Omental fat pad (tissue), 4 donors: ENCODE measurements around the gene KRT77. TPM values are rescaled to one million over a fixed set of nuclear protein-coding genes. Genes with fewer than 3 reads are reported as not detected.

Experiments
- ATAC-seq: fragments of 150-250 bp; one replicate; pipeline ENCODE4 v1.9.1; 2016; ENCODE audit warnings: mild to moderate bottlenecking, moderate library complexity; ENCODE audit not compliant: low FRiP score
- DNase-seq: peaks from one replicate; pipeline ENCODE4 v3.0.0-alpha.2; 2019; ENCODE audit warnings: low spot score
- total RNA-seq, 4 donors: library from RNA; depleted of rRNA; stranded (reverse); fragments of >200 nt; gene quantifications; one replicate each; pipeline ENCODE4 v1.1.0, GENCODE V29; 2016
- TF ChIP-seq, protein P1 (sequence below), 3 donors: fragments of 450-650 bp; IDR thresholded peaks; one replicate each; pipeline ENCODE4 v1.5.1; 2016 to 2017; ENCODE audit warnings: antibody characterized with exemption in 3 of 3, mild to moderate bottlenecking in 3 of 3, moderate library complexity in 2 of 3

Gene KRT77
- total RNA-seq, 4 donors from 2014 or later: not detected

DNA sequence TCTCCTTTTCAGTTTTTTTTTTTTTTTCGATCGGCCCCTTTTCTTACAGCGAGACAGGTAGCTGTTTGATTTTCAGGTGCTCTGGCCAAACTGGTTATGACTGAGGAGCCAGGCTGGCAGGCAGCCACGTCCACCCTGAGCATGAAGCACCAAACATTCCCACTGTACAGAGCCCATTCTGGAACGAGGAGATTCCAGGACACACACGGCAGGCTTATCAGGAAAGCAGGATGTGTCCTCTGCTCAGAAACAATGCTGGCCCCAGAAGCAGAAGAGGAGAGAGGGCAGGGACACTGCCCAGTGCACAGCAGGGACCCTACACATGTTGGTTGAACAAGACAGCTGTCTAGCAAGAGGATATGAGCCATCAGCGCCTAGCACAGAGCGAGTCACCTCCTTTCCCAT lies 47.6 kb downstream of the KRT77 start:
- ATAC-seq: no peak
- TF ChIP-seq, protein P1, sequence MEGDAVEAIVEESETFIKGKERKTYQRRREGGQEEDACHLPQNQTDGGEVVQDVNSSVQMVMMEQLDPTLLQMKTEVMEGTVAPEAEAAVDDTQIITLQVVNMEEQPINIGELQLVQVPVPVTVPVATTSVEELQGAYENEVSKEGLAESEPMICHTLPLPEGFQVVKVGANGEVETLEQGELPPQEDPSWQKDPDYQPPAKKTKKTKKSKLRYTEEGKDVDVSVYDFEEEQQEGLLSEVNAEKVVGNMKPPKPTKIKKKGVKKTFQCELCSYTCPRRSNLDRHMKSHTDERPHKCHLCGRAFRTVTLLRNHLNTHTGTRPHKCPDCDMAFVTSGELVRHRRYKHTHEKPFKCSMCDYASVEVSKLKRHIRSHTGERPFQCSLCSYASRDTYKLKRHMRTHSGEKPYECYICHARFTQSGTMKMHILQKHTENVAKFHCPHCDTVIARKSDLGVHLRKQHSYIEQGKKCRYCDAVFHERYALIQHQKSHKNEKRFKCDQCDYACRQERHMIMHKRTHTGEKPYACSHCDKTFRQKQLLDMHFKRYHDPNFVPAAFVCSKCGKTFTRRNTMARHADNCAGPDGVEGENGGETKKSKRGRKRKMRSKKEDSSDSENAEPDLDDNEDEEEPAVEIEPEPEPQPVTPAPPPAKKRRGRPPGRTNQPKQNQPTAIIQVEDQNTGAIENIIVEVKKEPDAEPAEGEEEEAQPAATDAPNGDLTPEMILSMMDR (IDR thresholded peaks at IDR 0.05): no peak
- no peak for DNase-seq

DNA sequence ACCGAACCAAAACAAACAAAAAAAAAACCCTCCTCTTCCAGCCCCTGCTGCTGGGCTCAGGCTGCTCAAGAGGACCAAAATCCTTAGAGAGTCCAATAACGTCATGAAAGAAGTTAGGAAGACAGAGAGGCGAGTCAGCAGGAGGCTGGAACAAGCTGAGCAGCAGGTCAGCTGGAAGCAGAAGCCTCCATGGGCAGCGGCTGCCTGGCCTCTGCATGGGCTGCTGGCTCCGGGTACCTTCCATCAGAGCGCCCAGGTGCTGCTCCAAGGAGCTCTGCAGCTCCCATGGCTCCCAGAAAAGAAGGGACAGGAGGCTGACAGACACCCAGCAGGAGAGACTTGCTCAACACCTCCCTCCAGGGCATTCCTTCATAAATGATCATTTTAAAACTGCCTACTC lies 48.1 kb downstream of the KRT77 start:
- DNase-seq: no peak
- TF ChIP-seq, protein P1 (IDR thresholded peaks at IDR 0.05): no peak
- ATAC-seq: no peak

DNA sequence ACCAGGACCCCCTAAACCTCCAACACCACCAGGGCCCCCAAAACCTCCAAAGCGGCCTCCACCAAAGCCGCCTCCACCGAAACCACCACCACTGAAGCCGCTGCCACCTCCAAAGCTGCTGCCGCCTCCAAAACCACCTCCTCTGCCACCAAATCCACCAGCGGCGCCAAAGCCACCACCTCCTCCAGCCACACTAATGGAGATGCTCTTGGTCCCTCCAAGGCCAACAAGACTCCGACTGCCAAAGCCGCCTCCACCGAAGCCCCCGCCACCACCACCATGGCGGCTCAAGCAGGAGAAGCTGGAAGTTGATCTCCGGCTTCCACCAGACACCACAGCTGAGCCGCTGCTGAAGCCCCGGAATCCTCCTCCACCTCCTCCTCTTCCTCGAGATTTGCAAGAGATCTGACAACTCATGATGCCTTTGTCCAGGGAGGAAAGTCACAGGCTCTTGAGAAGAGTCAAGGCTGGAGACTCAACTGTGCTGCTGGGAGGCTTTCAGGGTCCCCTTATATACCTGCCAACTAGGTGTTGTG lies 51.5 kb downstream of the KRT77 start, which contains the start of gene KRT2:
KRT2 (minus strand) TSS at position 486 of the 536 bp plus-strand sequence; CDS start at position 417, 69 bp downstream.
- DNase-seq (no peak), ATAC-seq (no peak)
- TF ChIP-seq, protein P1 (IDR thresholded peaks at IDR 0.05): no peak

DNA sequence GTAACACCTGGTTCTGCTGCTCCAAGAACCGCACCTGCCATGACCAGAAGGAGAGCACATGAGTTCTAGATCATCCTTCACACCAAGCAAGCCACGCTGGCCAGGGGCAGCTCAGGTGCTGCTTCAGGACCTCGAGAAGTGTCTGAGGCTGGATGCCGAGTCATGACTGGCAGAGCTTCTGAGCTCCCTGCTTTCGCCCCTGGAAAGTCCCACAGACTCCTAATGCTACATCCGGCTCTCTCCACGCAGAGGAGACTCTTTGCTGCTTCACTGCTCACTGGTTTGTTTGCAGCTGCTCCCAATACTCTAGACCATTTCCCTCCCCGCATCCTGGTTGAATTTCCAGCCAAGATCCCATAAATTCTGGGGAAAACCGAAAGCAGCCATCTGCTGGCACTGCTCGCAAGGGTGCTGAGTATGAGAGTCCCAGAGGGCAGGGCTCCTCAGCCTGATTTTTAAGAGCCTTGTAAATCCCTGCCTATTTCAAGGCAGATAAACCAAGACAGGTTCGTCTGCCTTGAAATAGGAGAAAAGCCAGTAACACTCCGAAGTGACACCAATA lies 52.7 kb downstream of the KRT77 start:
- ATAC-seq: no peak
- DNase-seq: no peak

DNA sequence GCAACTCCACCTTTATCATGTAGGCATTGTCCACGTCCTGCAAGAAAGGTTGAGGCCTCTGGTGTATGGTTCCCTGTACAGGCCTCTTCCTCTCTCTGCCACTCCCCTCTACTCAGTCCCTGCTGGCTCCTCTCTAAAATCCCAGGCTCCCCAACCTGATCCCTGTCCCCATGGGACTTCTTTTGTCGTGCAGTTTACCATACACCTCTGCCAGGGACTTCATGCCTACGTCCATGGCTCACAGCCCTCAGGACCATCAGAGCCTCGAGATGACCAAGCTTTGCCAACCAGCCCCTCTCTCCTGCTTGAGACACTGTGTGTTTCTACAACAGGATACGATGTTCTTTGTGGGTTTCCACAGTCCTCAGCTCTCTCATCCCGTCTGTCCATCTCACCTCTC lies 54.3 kb downstream of the KRT77 start:
- no peak for ATAC-seq
- TF ChIP-seq, protein P1 (IDR thresholded peaks at IDR 0.05): no peak
- no peak for DNase-seq

More for the DNA sequence above, 52.7 kb downstream of the KRT77 start:
- TF ChIP-seq, protein P1 (IDR thresholded peaks at IDR 0.05): no peak

DNA sequence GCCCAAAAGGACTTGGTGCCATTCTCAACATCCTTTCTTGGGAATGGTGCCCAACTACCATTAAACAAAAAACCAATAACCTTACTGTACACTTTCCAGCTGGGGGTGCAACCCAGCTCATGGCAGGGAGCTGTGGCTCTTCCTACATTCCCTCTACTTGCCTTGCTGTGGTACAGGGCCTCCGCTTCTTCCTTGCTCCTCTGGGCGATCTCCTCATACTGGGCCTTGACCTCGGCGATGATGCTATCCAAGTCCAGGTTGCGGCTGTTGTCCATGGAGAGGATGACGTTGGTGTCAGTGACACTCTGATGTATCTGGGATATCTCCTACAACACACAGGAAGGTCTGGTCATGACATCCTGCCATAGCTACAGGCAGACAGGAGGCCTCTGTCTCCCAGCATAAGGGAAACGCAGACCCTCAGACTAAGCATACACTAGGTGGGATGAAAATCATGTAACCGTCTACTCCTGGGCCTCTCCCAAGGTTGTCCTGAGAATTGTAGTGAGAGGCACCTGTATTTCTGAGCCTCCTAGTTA lies 55.2 kb downstream of the KRT77 start:
- ATAC-seq: no peak
- TF ChIP-seq, protein P1 (IDR thresholded peaks at IDR 0.05): no peak
- no peak for DNase-seq

DNA sequence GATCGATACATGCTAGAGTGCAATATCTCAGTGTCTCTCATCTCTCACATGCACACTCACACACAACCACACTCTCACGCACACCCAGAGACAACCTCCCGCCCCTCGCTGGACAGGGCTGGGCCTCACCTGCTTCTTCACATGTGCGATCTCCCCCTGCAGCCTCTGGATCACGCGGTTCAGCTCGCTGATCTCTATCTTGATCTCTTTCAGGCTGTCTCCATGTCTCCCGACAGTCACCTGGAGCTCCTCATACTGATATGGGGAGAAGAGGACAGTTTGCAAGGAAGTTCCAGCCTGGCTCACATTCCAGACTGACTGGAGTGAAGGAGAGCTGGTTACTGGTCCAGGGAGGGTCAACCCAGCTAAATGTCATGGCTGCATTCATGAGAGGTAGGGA lies 55.7 kb downstream of the KRT77 start:
- DNase-seq: no peak
- ATAC-seq: no peak
- TF ChIP-seq, protein P1 (IDR thresholded peaks at IDR 0.05): no peak
